H1 (cell line): ENCODE data around the gene EPHB1. TPM values are rescaled to one million over a fixed set of nuclear protein-coding genes. Genes with fewer than 3 reads are reported as not detected.

Source experiments
- CTCF ChIA-PET: fragments of 300-600 bp; sonication (Branson Sonifier 250); formaldehyde crosslinking; loops from one replicate; lab custom pipeline; 2021; ENCODE audit not compliant: partially characterized antibody; lab: Charles Lee
- POLR2A ChIA-PET: fragments of 300-600 bp; sonication (Branson Sonifier 250); formaldehyde crosslinking; loops from one replicate; lab custom pipeline; 2021; ENCODE audit warnings: inconsistent platforms; ENCODE audit not compliant: partially characterized antibody; lab: Charles Lee
- DNase-seq, 2 experiments: peaks; one replicate each; pipeline versions ENCODE4 v3.0.0 to v3.0.0-alpha.2; 2010 to 2022; ENCODE audit warnings: low spot score in 2 of 2, low read depth in 1 of 2, mixed read lengths in 1 of 2
- FAIRE-seq: peaks from 2 replicates; lab custom pipeline; 2011; peaks lifted over from hg19 to GRCh38; lab: Jason Lieb, UNC
- H2AFZ ChIP-seq: 2 replicates; pipeline ENCODE4 v1.8.1; 2012; ENCODE audit warnings: low read length, inconsistent platforms
- H2AK5ac ChIP-seq: 2 replicates; pipeline ENCODE4 v1.6.1; 2013; ENCODE audit warnings: low read depth, low read length
- H2BK120ac ChIP-seq: replicated peaks from 2 replicates; pipeline ENCODE3; 2013; ENCODE audit warnings: low read depth, low read length, inconsistent platforms
- H2BK12ac ChIP-seq: 2 replicates; pipeline ENCODE4 v1.6.1; 2013; ENCODE audit warnings: low read depth, low read length
- H2BK15ac ChIP-seq: 2 replicates; pipeline ENCODE4 v1.6.1; 2013; ENCODE audit warnings: low read length
- H2BK20ac ChIP-seq: 2 replicates; pipeline ENCODE4 v1.6.1; 2013; ENCODE audit warnings: low read length
- H2BK5ac ChIP-seq: 2 replicates; pipeline ENCODE4 v1.6.1; 2013; ENCODE audit warnings: low read depth, low read length
- H3K14ac ChIP-seq: 2 replicates; pipeline ENCODE4 v1.6.1; 2013; ENCODE audit warnings: inconsistent platforms; ENCODE audit not compliant: insufficient read length
- H3K18ac ChIP-seq: 2 replicates; pipeline ENCODE4 v1.6.1; 2013; ENCODE audit warnings: low read length; ENCODE audit errors: extremely low read depth
- H3K23ac ChIP-seq: 2 replicates; pipeline ENCODE4 v1.6.1; 2013; ENCODE audit warnings: inconsistent platforms; ENCODE audit not compliant: insufficient read length
- H3K23me2 ChIP-seq: 2 replicates; pipeline ENCODE4 v1.6.1; 2013; ENCODE audit warnings: low read depth, low read length
- H3K27ac ChIP-seq: 2 replicates; pipeline ENCODE4 v1.6.1; 2011; ENCODE audit warnings: low read depth, low read length, inconsistent platforms
- H3K27me3 ChIP-seq, 4 experiments: replicated peaks in 1 of 4; 1 replicate in 1 of 4; 2 replicates in 3 of 4; pipeline versions ENCODE4 v1.6.1 to v1.8.1; 2011 to 2013; ENCODE audit warnings: low read length in 3 of 4, mild to moderate bottlenecking in 3 of 4, inconsistent platforms in 2 of 4, mixed read lengths in 2 of 4, moderate library complexity in 1 of 4; ENCODE audit not compliant: control insufficient read depth in 3 of 4, insufficient read depth in 3 of 4; ENCODE audit errors: extremely low read depth in 1 of 4
- H3K36me3 ChIP-seq, 4 experiments: 2 replicates each; pipeline versions ENCODE4 v1.6.1 to v1.8.1; 2011 to 2013; ENCODE audit warnings: mild to moderate bottlenecking in 4 of 4, low read length in 3 of 4, moderate library complexity in 2 of 4, control low read depth in 1 of 4, inconsistent platforms in 1 of 4; ENCODE audit not compliant: insufficient read depth in 4 of 4, control insufficient read depth in 2 of 4
- H3K4ac ChIP-seq: replicated peaks from 2 replicates; pipeline ENCODE3; 2013; ENCODE audit warnings: low read length, low read depth, mixed read lengths, inconsistent platforms; ENCODE audit not compliant: insufficient read length
- H3K4me1 ChIP-seq, 4 experiments: replicated peaks in 1 of 4; 1 replicate in 1 of 4; 2 replicates in 3 of 4; pipeline versions ENCODE4 v1.6.1 to v1.8.1; 2011 to 2013; ENCODE audit warnings: low read length in 3 of 4, inconsistent platforms in 2 of 4, mixed read lengths in 1 of 4; ENCODE audit not compliant: insufficient read depth in 4 of 4, control insufficient read depth in 3 of 4
- H3K4me2 ChIP-seq, 2 experiments: 2 replicates each; pipeline versions ENCODE4 v1.6.1 to v1.8.1; 2011 to 2013; ENCODE audit warnings: low read depth in 2 of 2, low read length in 2 of 2, control low read depth in 1 of 2, inconsistent platforms in 1 of 2, mild to moderate bottlenecking in 1 of 2; ENCODE audit not compliant: insufficient read depth in 1 of 2
- H3K4me3 ChIP-seq, 4 experiments: fragments of 200-600, 300-600 bp in 1 of 4; sonication (generic), shearing (Covaris generic), sonication (Bioruptor Twin) in 1 of 4; 2 replicates each; pipeline versions ENCODE4 v1.5.1 to v1.8.1; 2011 to 2016; ENCODE audit warnings: low read length in 4 of 4, low read depth in 3 of 4, control low read depth in 2 of 4, inconsistent platforms in 2 of 4, mild to moderate bottlenecking in 2 of 4, mixed read lengths in 1 of 4, moderate library complexity in 1 of 4; ENCODE audit not compliant: insufficient read depth in 2 of 4; ENCODE audit errors: extremely low read depth in 1 of 4
- H3K56ac ChIP-seq: replicated peaks from 2 replicates; pipeline ENCODE3; 2013; ENCODE audit warnings: low read depth, mild to moderate bottlenecking, mixed read lengths, low read length, inconsistent platforms; ENCODE audit not compliant: insufficient read length
- H3K79me1 ChIP-seq: 2 replicates; pipeline ENCODE4 v1.6.1; 2013; ENCODE audit warnings: low read depth, low read length, control low read depth
- H3K79me2 ChIP-seq, 2 experiments: 2 replicates each; pipeline versions ENCODE4 v1.6.1 to v1.8.1; 2012 to 2013; ENCODE audit warnings: low read length in 2 of 2, mild to moderate bottlenecking in 2 of 2, inconsistent platforms in 1 of 2; ENCODE audit not compliant: insufficient read depth in 2 of 2, control insufficient read depth in 1 of 2
- H3K9ac ChIP-seq, 4 experiments: replicated peaks in 1 of 4; 1 replicate in 1 of 4; 2 replicates in 3 of 4; pipeline versions ENCODE4 v1.6.1 to v1.8.1; 2011 to 2013; ENCODE audit warnings: low read depth in 3 of 4, low read length in 3 of 4, control low read depth in 2 of 4, mild to moderate bottlenecking in 2 of 4, moderate library complexity in 2 of 4, inconsistent platforms in 1 of 4; ENCODE audit errors: extremely low read depth in 1 of 4
- H3K9me3 ChIP-seq, 2 experiments: 2 replicates each; pipeline versions ENCODE4 v1.6.1 to v1.8.1; 2012 to 2013; ENCODE audit warnings: mild to moderate bottlenecking in 2 of 2, moderate library complexity in 2 of 2, control low read depth in 1 of 2, inconsistent platforms in 1 of 2, low read depth in 1 of 2, low read length in 1 of 2, mixed read lengths in 1 of 2; ENCODE audit not compliant: insufficient read depth in 2 of 2
- H4K20me1 ChIP-seq, 2 experiments: replicated peaks in 1 of 2; 2 replicates each; pipeline versions ENCODE3 to v1.8.1; 2011 to 2013; ENCODE audit warnings: inconsistent platforms in 2 of 2, low read length in 2 of 2, mild to moderate bottlenecking in 1 of 2; ENCODE audit not compliant: insufficient read depth in 2 of 2, control insufficient read depth in 1 of 2
- H4K5ac ChIP-seq: 2 replicates; pipeline ENCODE4 v1.6.1; 2013; ENCODE audit warnings: low read length, low read depth, mixed read lengths, inconsistent platforms; ENCODE audit not compliant: insufficient read length
- H4K8ac ChIP-seq: 2 replicates; pipeline ENCODE4 v1.8.0; 2013; ENCODE audit warnings: mild to moderate bottlenecking, moderate library complexity, low read length, inconsistent platforms; ENCODE audit not compliant: insufficient read depth; ENCODE audit errors: extremely low read depth
- H4K91ac ChIP-seq: replicated peaks from 2 replicates; pipeline ENCODE3; 2013; ENCODE audit warnings: low read length, mixed read lengths, inconsistent platforms; ENCODE audit not compliant: insufficient read length
- EP300 ChIP-seq, 2 experiments: IDR thresholded peaks; 1 replicate in 1 of 2; 2 replicates in 1 of 2; pipeline ENCODE4 v1.6.1; 2011 to 2012; ENCODE audit warnings: low read depth in 2 of 2, low read length in 2 of 2, mild to moderate bottlenecking in 2 of 2, borderline replicate concordance in 1 of 2, inconsistent platforms in 1 of 2, moderate library complexity in 1 of 2
- KDM1A ChIP-seq: fragments of 200-600, 300-600 bp; sonication (generic); IDR thresholded peaks from 2 replicates; pipeline ENCODE4 v1.7.1; 2016; ENCODE audit warnings: mild to moderate bottlenecking, low read length, borderline replicate concordance
- KDM4A ChIP-seq: IDR thresholded peaks from one replicate; pipeline ENCODE4 v1.7.1; 2012; ENCODE audit warnings: low read depth, mild to moderate bottlenecking, moderate library complexity, low read length, inconsistent platforms; ENCODE audit not compliant: severe bottlenecking
- KDM5A ChIP-seq: fragments of 200-600 bp; IDR thresholded peaks from 2 replicates; pipeline ENCODE4 v1.7.1; 2012; ENCODE audit warnings: mild to moderate bottlenecking, low read length, inconsistent platforms, mixed read lengths
- MAFK ChIP-seq: IDR thresholded peaks from 2 replicates; pipeline ENCODE4 v1.6.1; 2012; ENCODE audit warnings: low read depth, mild to moderate bottlenecking, improper control_type of control experiment, low read length
- NANOG ChIP-seq: IDR thresholded peaks from 2 replicates; pipeline ENCODE4 v1.6.1; 2011; ENCODE audit warnings: low read length, low read depth, mild to moderate bottlenecking, inconsistent platforms; ENCODE audit not compliant: insufficient read depth, poor library complexity, severe bottlenecking
- TAF7 ChIP-seq: optimal IDR thresholded peaks from 2 replicates; pipeline ENCODE3; 2011; ENCODE audit warnings: low read depth, mild to moderate bottlenecking, inconsistent platforms, low read length, moderate library complexity, borderline replicate concordance
- WGBS, 2 experiments: shearing (Covaris generic) in 1 of 2; methylation state at CpG; one replicate each; pipeline versions ENCODE4 v1.1.6 to v1.1.7; 2013 to 2015; ENCODE audit warnings: low lambda C conversion rate in 2 of 2, mixed read lengths in 2 of 2, inconsistent platforms in 1 of 2, low coverage in 1 of 2, missing lambda C conversion rate in 1 of 2; ENCODE audit not compliant: insufficient replicate concordance in 2 of 2, insufficient coverage in 1 of 2, insufficient read length in 1 of 2; ENCODE audit errors: extremely low coverage in 1 of 2, missing lambda C conversion rate in 1 of 2; 5-methylcytosine and 5-hydroxymethylcytosine counted together
- polyA plus RNA-seq, 7 experiments: library from polyadenylated mRNA; depleted of rRNA in 3 of 7; stranded (reverse) in 5 of 7; unstranded in 2 of 7; fragments of >200 nt in 5 of 7; fragments of 200-250 nt in 2 of 7; gene quantifications; 1 replicate in 5 of 7; 2 replicates in 1 of 7; 4 replicates in 1 of 7; pipeline versions ENCODE4 v1.2.1 to v1.2.3, GENCODE V29; 2011 to 2013; ENCODE audit warnings: missing spikeins in 2 of 7, mixed read lengths in 2 of 7
- total RNA-seq: library from RNA; stranded (reverse); fragmentation: NEBNext Ultra II Directional; extraction: Animal tissue kit (Norgen Biotek cat#: 25700); gene quantifications from 2 replicates; pipeline ENCODE4 v1.2.1, GENCODE V29; 2021
- TF ChIP-seq, protein P1 (sequence below), 3 experiments: IDR thresholded peaks; 1 replicate in 2 of 3; 2 replicates in 1 of 3; pipeline versions ENCODE4 v1.5.1 to v1.6.1; 2011; ENCODE audit warnings: low read length in 3 of 3, mild to moderate bottlenecking in 3 of 3, inconsistent platforms in 2 of 3, low read depth in 1 of 3, moderate library complexity in 1 of 3; ENCODE audit not compliant: insufficient read depth in 1 of 3; ENCODE audit errors: control extremely low read depth in 1 of 3

EPHB1 gene
- total and polyA plus RNA-seq, 2 of the 8 experiments (the other 6 are each of a cell fraction or from before 2014, with no cell fraction given), result 3.5 to 5.9 TPM

DNA sequence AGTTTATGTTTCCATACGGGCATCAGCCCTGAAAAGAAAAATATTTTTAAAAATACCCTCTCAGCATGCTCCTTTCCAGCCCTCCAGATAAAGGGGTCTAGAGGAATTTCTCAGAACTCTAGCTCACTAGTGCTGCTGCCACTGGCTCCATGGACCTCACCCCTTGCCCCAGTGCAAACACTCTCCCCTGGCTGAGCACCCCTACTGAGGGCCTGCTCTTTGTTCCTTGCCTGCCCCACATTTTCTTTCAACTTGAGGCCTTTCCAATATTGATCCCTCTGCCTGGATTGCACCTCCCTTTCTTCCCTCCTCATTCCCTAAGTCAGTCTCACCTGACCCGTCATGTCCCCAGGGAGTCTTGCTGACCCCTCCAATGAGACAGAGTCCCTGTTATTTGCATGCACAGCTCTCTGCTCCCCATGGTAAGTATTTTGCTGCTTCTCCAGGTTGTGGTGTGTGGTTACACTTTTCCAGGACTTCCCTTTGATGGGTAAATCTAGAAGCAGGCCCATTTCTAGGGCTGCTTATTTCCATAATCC is 196.5 kb downstream of the EPHB1 start:
- Histone ChIP-seq H3K27me3 (no peaks in the 10 kb centered on the region), H3K23me2 (no peaks in the 10 kb centered on the region), H2BK15ac (no peak overlapping the region), H3K9ac (no peak overlapping the region), H3K56ac (no peak overlapping the region), H3K79me1 (no peaks in the 10 kb centered on the region), H3K79me2 (no peaks in the 10 kb centered on the region), H2BK20ac (no peak overlapping the region), H3K14ac (no peak overlapping the region), H2AFZ (no peak overlapping the region), H3K4me3 (no peak overlapping the region), H3K9me3 (no peaks in the 10 kb centered on the region), H4K91ac (no peak overlapping the region), H2AK5ac (no peak overlapping the region), H3K36me3 (no peaks in the 10 kb centered on the region), H2BK120ac (no peak overlapping the region), H3K4me1 (peaks cover 2 to 15% (median 13%) of the 10 kb centered on the region in 4 experiments), H3K27ac (no peak overlapping the region), H3K23ac (no peak overlapping the region), H4K20me1 (no peaks in the 10 kb centered on the region), H4K8ac (no peak overlapping the region), H2BK12ac (no peak overlapping the region), H3K4ac (no peak overlapping the region), H3K18ac (peak overlapping the region; percentile 9; the same call in 1 of the 2 replicates), H2BK5ac (no peak overlapping the region), H3K4me2 (peak overlapping the region; percentile 8 to 31; a peak in 1 of 4 replicates), H4K5ac (no peak overlapping the region)
- POLR2A ChIA-PET, result interaction anchor here (0.8 kb wide), 1 partner anchor 26 kb away, joined by 4 read pairs; no protein-coding TSS in a partner anchor
- WGBS, 2 experiments, result 59% methylated on average over 2 of the region's 2 CpGs; no CpG with 5 or more reads in 1 of the 2 experiments
- no peak for DNase-seq
- peak; percentile 66 for FAIRE-seq
- CTCF ChIA-PET, result interaction anchor here (0.7 to 1.0 kb wide), 2 partner anchors 90 to 106 kb away, joined by 3 read pairs; no protein-coding TSS in a partner anchor
- no peak for TF ChIP-seq MAFK
- TF ChIP-seq, protein P1, sequence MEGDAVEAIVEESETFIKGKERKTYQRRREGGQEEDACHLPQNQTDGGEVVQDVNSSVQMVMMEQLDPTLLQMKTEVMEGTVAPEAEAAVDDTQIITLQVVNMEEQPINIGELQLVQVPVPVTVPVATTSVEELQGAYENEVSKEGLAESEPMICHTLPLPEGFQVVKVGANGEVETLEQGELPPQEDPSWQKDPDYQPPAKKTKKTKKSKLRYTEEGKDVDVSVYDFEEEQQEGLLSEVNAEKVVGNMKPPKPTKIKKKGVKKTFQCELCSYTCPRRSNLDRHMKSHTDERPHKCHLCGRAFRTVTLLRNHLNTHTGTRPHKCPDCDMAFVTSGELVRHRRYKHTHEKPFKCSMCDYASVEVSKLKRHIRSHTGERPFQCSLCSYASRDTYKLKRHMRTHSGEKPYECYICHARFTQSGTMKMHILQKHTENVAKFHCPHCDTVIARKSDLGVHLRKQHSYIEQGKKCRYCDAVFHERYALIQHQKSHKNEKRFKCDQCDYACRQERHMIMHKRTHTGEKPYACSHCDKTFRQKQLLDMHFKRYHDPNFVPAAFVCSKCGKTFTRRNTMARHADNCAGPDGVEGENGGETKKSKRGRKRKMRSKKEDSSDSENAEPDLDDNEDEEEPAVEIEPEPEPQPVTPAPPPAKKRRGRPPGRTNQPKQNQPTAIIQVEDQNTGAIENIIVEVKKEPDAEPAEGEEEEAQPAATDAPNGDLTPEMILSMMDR (IDR thresholded peaks at IDR 0.05; ENCODE audit: control extremely low read depth in 1 of 3, insufficient read depth in 1 of 3, low read depth in 1 of 3, low read length in 3 of 3), result no peak
- no peak for TF ChIP-seq NANOG
- TF ChIP-seq TAF7, result no peak
- no peak for TF ChIP-seq KDM4A
- TF ChIP-seq KDM5A, result no peak
- no peak for TF ChIP-seq EP300 (IDR thresholded peaks at IDR 0.05; ENCODE audit: borderline replicate concordance in 1 of 2, low read depth in 2 of 2, low read length in 2 of 2)
- TF ChIP-seq KDM1A, result no peak
